Astrocyte (in vitro differentiated cells and primary cell): ENCODE data around the gene GLIPR2. TPM values are rescaled to one million over a fixed set of nuclear protein-coding genes. Genes with fewer than 3 reads are reported as not detected.

Experiments
- DNase-seq: peaks from one replicate; pipeline ENCODE4 v3.0.0-alpha.2; 2010; ENCODE audit warnings: low read depth
- FAIRE-seq: peaks from 2 replicates; lab custom pipeline; 2011; peaks lifted over from hg19 to GRCh38; lab: Jason Lieb, UNC
- H2AFZ ChIP-seq: 2 replicates; pipeline ENCODE4 v1.6.0; 2012; ENCODE audit warnings: low read depth, low read length, inconsistent platforms
- H3K27ac ChIP-seq: 2 replicates; pipeline ENCODE4 v1.5.1; 2011; ENCODE audit warnings: low read depth, low read length, inconsistent platforms
- H3K27me3 ChIP-seq: 2 replicates; pipeline ENCODE4 v1.6.0; 2011; ENCODE audit warnings: low read length, inconsistent platforms; ENCODE audit not compliant: insufficient read depth
- H3K36me3 ChIP-seq: 2 replicates; pipeline ENCODE4 v1.5.1; 2011; ENCODE audit warnings: low read length, inconsistent platforms; ENCODE audit not compliant: insufficient read depth
- H3K4me1 ChIP-seq: 2 replicates; pipeline ENCODE4 v1.5.1; 2011; ENCODE audit warnings: low read length, inconsistent platforms; ENCODE audit not compliant: insufficient read depth
- H3K4me2 ChIP-seq: 2 replicates; pipeline ENCODE4 v1.6.0; 2012; ENCODE audit warnings: low read length, inconsistent platforms
- H3K4me3 ChIP-seq: 2 replicates; pipeline ENCODE4 v1.5.1; 2011; ENCODE audit warnings: low read depth, mild to moderate bottlenecking, low read length, inconsistent platforms; ENCODE audit not compliant: insufficient read depth
- H3K79me2 ChIP-seq: 2 replicates; pipeline ENCODE4 v1.6.0; 2012; ENCODE audit warnings: mild to moderate bottlenecking, low read length, inconsistent platforms; ENCODE audit not compliant: insufficient read depth
- H3K9ac ChIP-seq: 2 replicates; pipeline ENCODE4 v1.6.0; 2012; ENCODE audit warnings: mild to moderate bottlenecking, low read length, inconsistent platforms
- H3K9me3 ChIP-seq: 2 replicates; pipeline ENCODE4 v1.5.1; 2012; ENCODE audit warnings: low read depth, mild to moderate bottlenecking, low read length, inconsistent platforms; ENCODE audit not compliant: insufficient read depth
- H4K20me1 ChIP-seq: 2 replicates; pipeline ENCODE4 v1.6.0; 2012; ENCODE audit warnings: low read length, inconsistent platforms; ENCODE audit not compliant: insufficient read depth
- H3K27ac Mint-ChIP-seq: one replicate; pipeline ENCODE4 v1.8.0; 2021; ENCODE audit warnings: mild to moderate bottlenecking, mixed read lengths; ENCODE audit not compliant: unreplicated experiment
- H3K27me3 Mint-ChIP-seq: one replicate; pipeline ENCODE4 v1.8.0; 2021; ENCODE audit warnings: low read depth, mixed read lengths; ENCODE audit not compliant: unreplicated experiment
- H3K36me3 Mint-ChIP-seq: one replicate; pipeline ENCODE4 v1.8.0; 2021; ENCODE audit warnings: low read depth, mixed read lengths; ENCODE audit not compliant: unreplicated experiment
- H3K4me1 Mint-ChIP-seq: one replicate; pipeline ENCODE4 v1.8.0; 2021; ENCODE audit warnings: low read depth, mixed read lengths; ENCODE audit not compliant: unreplicated experiment
- H3K4me3 Mint-ChIP-seq: one replicate; pipeline ENCODE4 v1.8.0; 2021; ENCODE audit warnings: mild to moderate bottlenecking, moderate library complexity, mixed read lengths; ENCODE audit not compliant: unreplicated experiment
- H3K9me3 Mint-ChIP-seq: one replicate; pipeline ENCODE4 v1.8.0; 2021; ENCODE audit warnings: mild to moderate bottlenecking, mixed read lengths; ENCODE audit not compliant: unreplicated experiment
- EZH2 ChIP-seq: IDR thresholded peaks from 2 replicates; pipeline ENCODE4 v1.6.1; 2012; ENCODE audit warnings: mild to moderate bottlenecking, low read length, inconsistent platforms; ENCODE audit not compliant: insufficient read depth
- total RNA-seq: library from RNA; stranded (reverse); gene quantifications from 2 replicates; pipeline ENCODE4 v1.2.1, GENCODE V29; 2021
- TF ChIP-seq, protein P1 (sequence below): IDR thresholded peaks from 2 replicates; pipeline ENCODE4 v1.5.1; 2011; ENCODE audit warnings: low read depth, mild to moderate bottlenecking, inconsistent platforms, low read length, moderate library complexity; ENCODE audit not compliant: insufficient read depth

GLIPR2 gene
- total RNA-seq, 1 donor from 2014 or later: 150 TPM

DNA sequence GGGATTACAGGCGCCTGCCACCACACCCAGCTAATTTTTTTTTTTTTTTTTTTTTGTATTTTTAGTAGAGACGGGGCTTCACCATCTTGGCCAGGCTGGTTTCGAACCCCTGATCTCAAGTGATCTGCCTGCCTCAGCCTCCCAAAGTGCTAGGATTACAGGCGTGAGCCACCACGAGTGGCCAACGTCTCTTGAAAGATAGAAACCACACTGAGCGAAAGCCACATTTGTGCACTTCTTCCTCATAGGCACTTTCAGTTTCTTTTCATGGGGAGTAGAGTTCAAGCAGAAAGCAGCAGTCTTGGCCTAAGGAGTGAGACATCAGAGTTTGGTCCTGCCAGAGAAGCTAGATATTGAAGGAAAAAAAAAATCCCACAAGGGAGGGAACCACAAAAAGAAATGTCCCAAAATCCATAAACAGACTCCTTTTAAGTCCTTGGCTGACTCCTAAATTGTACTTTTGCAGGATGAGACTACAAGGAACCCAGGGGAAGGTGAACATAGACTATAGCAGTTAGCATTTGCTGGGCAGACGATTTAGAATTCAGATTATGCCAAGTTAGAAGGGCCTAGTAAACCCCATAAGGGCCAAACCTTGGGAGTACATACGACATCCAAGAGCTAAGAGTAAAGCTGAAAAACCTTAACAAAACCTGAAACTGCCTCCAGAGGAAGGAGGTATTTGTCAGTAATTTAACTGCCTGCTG lies 43.9 kb upstream of the GLIPR2 start:
- Mint-ChIP-seq H3K27me3 (no peaks in the 10 kb centered on the region), H3K27ac (peak overlapping the region; percentile 73), H3K9me3 (no peaks in the 10 kb centered on the region), H3K4me3 (no peak overlapping the region), H3K36me3 (peaks cover 3% of the 10 kb centered on the region), H3K4me1 (peaks cover 37% of the 10 kb centered on the region)
- no peaks in the 10 kb centered on the region for H3K27me3 ChIP-seq
- H3K4me2 ChIP-seq: no peak overlapping the region
- H3K27ac ChIP-seq: no peak overlapping the region
- H3K79me2 ChIP-seq: no peaks in the 10 kb centered on the region
- no peaks in the 10 kb centered on the region for H4K20me1 ChIP-seq
- no peaks in the 10 kb centered on the region for H3K9me3 ChIP-seq
- H3K4me3 ChIP-seq: no peak overlapping the region
- DNase-seq (no peak), FAIRE-seq (no peak)
- H3K36me3 ChIP-seq: no peaks in the 10 kb centered on the region
- no peak for TF ChIP-seq EZH2
- TF ChIP-seq, protein P1, sequence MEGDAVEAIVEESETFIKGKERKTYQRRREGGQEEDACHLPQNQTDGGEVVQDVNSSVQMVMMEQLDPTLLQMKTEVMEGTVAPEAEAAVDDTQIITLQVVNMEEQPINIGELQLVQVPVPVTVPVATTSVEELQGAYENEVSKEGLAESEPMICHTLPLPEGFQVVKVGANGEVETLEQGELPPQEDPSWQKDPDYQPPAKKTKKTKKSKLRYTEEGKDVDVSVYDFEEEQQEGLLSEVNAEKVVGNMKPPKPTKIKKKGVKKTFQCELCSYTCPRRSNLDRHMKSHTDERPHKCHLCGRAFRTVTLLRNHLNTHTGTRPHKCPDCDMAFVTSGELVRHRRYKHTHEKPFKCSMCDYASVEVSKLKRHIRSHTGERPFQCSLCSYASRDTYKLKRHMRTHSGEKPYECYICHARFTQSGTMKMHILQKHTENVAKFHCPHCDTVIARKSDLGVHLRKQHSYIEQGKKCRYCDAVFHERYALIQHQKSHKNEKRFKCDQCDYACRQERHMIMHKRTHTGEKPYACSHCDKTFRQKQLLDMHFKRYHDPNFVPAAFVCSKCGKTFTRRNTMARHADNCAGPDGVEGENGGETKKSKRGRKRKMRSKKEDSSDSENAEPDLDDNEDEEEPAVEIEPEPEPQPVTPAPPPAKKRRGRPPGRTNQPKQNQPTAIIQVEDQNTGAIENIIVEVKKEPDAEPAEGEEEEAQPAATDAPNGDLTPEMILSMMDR: no peak
- H3K4me1 ChIP-seq: peaks cover 11% of the 10 kb centered on the region
- no peak overlapping the region for H3K9ac ChIP-seq
- no peak overlapping the region for H2AFZ ChIP-seq

DNA sequence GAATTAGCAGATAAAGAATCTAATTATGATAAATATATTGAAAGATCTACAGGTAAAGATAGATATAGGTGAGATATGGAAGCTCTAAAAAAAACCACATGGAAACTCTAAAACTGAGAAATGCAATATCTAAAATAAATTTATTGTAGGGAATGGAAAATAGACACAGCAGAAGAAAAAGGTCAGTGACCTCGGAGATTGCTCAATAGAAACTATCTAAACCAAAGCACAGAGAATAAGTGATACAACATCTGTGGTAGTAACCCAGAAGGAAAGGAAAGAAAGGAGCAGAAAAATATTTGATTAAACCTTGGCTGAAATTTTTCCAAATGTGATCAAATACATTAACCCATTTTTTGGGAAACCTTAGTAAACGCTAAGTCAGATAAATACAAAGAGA lies 43.1 kb upstream of the GLIPR2 start:
- TF ChIP-seq, protein P1: no peak
- no peak for TF ChIP-seq EZH2
- Histone ChIP-seq H3K9ac (no peak overlapping the region), H4K20me1 (no peaks in the 10 kb centered on the region), H3K9me3 (no peaks in the 10 kb centered on the region), H3K36me3 (no peaks in the 10 kb centered on the region), H3K4me3 (no peak overlapping the region), H2AFZ (no peak overlapping the region), H3K4me2 (no peak overlapping the region), H3K79me2 (no peaks in the 10 kb centered on the region), H3K27ac (no peak overlapping the region), H3K27me3 (no peaks in the 10 kb centered on the region), H3K4me1 (peaks cover 11% of the 10 kb centered on the region)
- DNase-seq: no peak
- peaks cover 41% of the 10 kb centered on the region for H3K4me1 Mint-ChIP-seq
- H3K27me3 Mint-ChIP-seq: no peaks in the 10 kb centered on the region
- H3K9me3 Mint-ChIP-seq: no peaks in the 10 kb centered on the region
- H3K36me3 Mint-ChIP-seq: no peaks in the 10 kb centered on the region
- no peak overlapping the region for H3K4me3 Mint-ChIP-seq
- no peak overlapping the region for H3K27ac Mint-ChIP-seq
- FAIRE-seq: no peak

DNA sequence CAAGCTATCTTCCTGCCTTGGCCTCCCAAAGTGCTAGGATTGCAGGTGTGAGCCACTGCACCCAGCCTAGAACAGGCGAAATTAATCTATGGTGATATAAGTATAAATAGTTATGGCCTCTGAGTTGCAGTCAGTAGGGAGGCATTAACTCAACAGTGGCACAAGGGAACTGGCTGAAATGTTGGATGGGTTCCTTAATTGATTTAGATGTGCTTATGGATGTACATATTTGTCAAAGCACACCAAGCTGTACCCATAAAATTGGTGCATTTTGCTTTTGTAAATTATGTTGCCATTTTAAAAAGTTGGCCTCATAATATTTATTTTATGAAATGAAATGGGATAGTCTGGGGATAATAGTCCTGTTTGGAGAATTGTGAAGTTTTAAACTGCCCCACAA lies 36.8 kb upstream of the GLIPR2 start:
- Mint-ChIP-seq H3K9me3 (no peaks in the 10 kb centered on the region), H3K27me3 (no peaks in the 10 kb centered on the region), H3K36me3 (peaks cover under 1% of the 10 kb centered on the region), H3K27ac (peak overlapping the region; percentile 100), H3K4me3 (no peak overlapping the region), H3K4me1 (peaks cover 49% of the 10 kb centered on the region)
- H3K27me3 ChIP-seq: no peaks in the 10 kb centered on the region
- H3K79me2 ChIP-seq: no peaks in the 10 kb centered on the region
- FAIRE-seq: no peak
- H3K4me1 ChIP-seq: peaks cover 34% of the 10 kb centered on the region
- H3K9ac ChIP-seq: no peak overlapping the region
- H3K36me3 ChIP-seq: no peaks in the 10 kb centered on the region
- no peak overlapping the region for H3K27ac ChIP-seq
- no peaks in the 10 kb centered on the region for H3K9me3 ChIP-seq
- no peak for DNase-seq
- H4K20me1 ChIP-seq: no peaks in the 10 kb centered on the region
- no peak overlapping the region for H2AFZ ChIP-seq
- no peak overlapping the region for H3K4me3 ChIP-seq
- TF ChIP-seq EZH2: no peak
- TF ChIP-seq, protein P1: no peak
- no peak overlapping the region for H3K4me2 ChIP-seq
